A549 treated with RU486 at 1 μM for 4 hours (cell line): ENCODE data around the gene AOC2. TPM values are rescaled to one million over a fixed set of nuclear protein-coding genes. Genes with fewer than 3 reads are reported as not detected.

Experiments used
- total RNA-seq: library from RNA; stranded (reverse); fragments of 200-300 nt; extraction: Qiagen RNA extraction; gene quantifications from 5 replicates; pipeline ENCODE4 v1.2.3, GENCODE V29; 2022; ENCODE audit warnings: low read depth

Gene AOC2, protein sequence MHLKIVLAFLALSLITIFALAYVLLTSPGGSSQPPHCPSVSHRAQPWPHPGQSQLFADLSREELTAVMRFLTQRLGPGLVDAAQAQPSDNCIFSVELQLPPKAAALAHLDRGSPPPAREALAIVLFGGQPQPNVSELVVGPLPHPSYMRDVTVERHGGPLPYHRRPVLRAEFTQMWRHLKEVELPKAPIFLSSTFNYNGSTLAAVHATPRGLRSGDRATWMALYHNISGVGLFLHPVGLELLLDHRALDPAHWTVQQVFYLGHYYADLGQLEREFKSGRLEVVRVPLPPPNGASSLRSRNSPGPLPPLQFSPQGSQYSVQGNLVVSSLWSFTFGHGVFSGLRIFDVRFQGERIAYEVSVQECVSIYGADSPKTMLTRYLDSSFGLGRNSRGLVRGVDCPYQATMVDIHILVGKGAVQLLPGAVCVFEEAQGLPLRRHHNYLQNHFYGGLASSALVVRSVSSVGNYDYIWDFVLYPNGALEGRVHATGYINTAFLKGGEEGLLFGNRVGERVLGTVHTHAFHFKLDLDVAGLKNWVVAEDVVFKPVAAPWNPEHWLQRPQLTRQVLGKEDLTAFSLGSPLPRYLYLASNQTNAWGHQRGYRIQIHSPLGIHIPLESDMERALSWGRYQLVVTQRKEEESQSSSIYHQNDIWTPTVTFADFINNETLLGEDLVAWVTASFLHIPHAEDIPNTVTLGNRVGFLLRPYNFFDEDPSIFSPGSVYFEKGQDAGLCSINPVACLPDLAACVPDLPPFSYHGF
- total RNA-seq = 1.4 to 2.0 TPM (median 1.9 TPM) in 5 replicates

DNA sequence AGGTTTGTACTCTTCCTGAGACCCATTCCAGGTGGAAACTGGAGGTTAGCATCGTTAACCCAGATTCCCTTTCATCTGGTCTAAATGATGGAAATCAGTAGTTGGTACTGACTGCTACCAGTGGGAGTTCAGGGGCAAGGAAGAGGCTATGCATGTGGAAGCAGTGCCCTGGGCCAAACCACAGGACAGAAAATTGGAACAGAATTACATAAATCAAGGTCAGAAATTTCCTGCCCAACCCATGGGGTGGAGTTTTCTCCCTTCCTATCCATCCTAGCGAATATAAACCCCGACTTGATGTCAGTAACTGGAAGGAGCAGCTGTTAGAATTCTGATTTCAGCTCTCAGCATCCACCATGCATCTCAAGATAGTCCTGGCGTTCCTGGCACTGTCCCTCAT is at the start of gene AOC2:
TSS of gene AOC2 (plus strand) at position 310 of the 400 bp plus-strand sequence. CDS start at position 357, 47 bp downstream.

DNA sequence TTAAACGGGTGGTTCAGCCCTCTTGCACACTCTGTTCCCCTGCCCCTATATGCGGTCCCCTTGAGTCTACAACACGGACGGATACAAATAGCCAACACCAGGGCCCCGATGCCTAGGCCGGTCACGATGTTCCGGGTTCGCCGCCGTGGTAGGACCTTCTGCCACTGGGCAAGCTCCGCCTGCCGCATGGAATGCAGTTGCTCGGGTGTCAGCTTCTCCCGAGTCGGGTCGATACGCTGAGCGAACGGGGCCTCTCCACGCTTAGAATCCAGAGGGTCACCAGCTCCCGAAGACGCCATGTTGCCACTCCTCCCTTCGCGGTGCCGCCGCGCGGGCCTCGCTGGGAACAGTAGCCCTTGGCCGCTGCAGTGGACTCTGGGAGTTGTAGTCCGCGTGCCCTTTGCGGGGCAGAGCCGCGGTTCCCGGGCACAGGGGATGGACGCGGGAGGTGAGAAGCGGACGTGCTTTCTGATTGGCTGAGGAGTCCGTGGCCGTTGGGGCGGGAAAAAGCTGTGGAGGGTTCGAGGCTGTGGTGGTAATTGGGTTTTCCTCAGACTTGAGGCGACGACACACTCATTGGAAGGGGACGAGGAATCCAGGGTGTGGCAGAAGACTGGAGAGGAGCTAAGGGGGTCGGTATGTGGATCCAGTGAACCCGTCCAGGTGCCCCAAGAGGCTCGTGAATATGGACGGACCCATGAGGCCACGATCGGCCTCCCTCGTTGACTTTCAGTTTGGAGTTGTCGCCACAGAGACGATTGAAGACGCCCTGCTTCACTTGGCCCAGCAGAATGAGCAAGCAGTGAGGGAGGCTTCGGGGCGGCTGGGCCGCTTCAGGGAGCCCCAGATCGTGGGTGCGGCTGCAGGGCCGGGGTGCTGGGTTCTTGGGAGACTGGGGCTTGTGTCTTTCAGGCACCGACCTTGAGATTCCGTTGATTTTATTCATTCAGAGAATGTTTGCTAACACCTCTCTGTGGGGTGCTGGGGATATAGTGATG is 45.7 kb upstream of the AOC2 start, which contains the start of the genes CNTD1 and COA3:
TSS of gene CNTD1 (plus strand) at position 479 of the 998 bp plus-strand sequence. CDS start at position 686, 207 bp downstream.
TSS of gene COA3 (minus strand) at position 322 of the 998 bp plus-strand sequence. CDS start at position 299, 23 bp downstream.

DNA sequence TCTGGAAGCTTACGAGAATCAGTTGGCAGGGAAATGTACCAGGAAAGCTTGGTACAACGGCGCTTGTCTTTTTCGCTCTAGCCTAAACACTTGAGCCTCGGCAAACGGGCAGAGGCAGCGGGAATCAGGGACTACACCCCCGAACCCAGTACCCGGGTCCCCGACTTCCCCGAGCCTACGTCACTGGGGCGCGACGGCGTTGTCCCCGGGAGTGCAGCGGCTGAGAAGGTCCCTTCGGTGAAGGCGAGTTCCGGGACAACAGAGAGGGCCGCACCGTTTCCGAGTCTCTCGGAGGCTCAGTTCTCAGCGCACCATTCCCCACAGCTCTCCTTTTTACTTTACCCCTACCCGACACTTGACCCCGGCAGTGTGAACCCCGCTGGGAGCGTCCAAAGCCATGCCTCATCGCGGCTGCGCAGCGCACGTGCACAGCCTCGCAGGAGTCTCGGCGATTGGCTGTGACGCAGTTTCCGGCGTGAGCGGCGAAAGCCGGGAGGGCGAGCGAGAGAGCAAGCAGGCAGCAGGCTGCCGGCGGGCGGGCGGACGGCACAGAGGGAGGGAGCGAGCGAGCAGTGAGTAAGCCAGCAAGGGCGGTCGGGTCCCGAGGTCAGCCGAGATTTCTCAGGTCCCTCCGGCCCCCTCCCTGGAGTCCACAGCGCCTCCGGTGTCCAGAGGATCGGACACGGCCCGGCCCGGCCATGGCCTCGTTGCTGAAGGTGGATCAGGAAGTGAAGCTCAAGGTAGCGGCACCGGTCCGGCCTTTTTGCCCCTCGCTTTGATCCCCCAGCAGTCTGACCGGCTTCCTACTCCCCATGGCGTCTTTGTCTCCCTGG is 11.2 kb upstream of the AOC2 start, which contains the start of gene PSME3:
TSS of gene PSME3 (plus strand) at position 464 of the 833 bp plus-strand sequence. CDS start at position 699, 235 bp downstream.

DNA sequence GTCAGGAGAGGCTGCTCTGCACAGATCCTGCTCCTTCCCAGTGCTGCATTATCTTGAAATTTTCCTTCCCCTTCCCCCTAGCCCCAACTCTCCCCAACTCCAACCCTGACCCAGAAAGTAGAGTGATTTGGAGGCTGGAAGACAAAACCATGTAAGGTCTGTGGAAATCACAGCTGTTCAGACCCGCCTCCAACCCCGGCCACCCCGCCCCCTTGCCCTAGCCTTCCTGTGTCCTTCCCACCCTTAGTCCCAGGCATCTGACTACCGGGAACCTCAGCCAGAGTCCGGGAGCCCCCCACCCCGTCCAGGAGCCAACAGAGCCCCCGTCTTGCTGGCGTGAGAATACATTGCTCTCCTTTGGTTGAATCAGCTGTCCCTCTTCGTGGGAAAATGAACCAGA is 6.6 kb downstream of the AOC2 start, which contains the start of gene AOC3:
TSS of gene AOC3 (plus strand) at position 246 of the 400 bp plus-strand sequence. CDS start at position 391, 145 bp downstream.

Other genes starting within 250 kb of the AOC2 start
- 26.5 to 30.0 TPM (median 28.4 TPM) in 5 replicates for gene RETREG3, start 235.2 kb upstream of the AOC2 start, total RNA-seq
- gene TUBG1, start 234.9 kb upstream of the AOC2 start, total RNA-seq = 139 to 156 TPM (median 151 TPM) in 5 replicates
- gene TUBG2, start 185.3 kb upstream of the AOC2 start, total RNA-seq = 16.9 to 25.5 TPM (median 22.6 TPM) in 5 replicates
- 12.2 to 19.5 TPM (median 17.5 TPM) in 5 replicates for gene PLEKHH3, start 167.6 kb upstream of the AOC2 start, total RNA-seq
- 0.28 to 0.61 TPM (median 0.35 TPM) in 5 replicates for gene CCR10, start 162.7 kb upstream of the AOC2 start, total RNA-seq
- 4.3 to 6.5 TPM (median 5.8 TPM) in 5 replicates for gene CNTNAP1, start 162.0 kb upstream of the AOC2 start, total RNA-seq
- gene EZH1, start 99.5 kb upstream of the AOC2 start, total RNA-seq = 7.2 to 13.2 TPM (median 10.2 TPM) in 5 replicates
- 0.65 to 1.5 TPM (median 0.76 TPM) in 5 replicates for gene RAMP2, start 83.4 kb upstream of the AOC2 start, total RNA-seq
- gene VPS25, start 71.1 kb upstream of the AOC2 start, total RNA-seq = 124 to 132 TPM (median 125 TPM) in 5 replicates
- gene WNK4, start 64.0 kb upstream of the AOC2 start, total RNA-seq = 0.85 to 1.7 TPM (median 1.4 TPM) in 5 replicates
- gene COA3, start 45.9 kb upstream of the AOC2 start, total RNA-seq = 117 to 153 TPM (median 137 TPM) in 5 replicates
- not detected in 5 replicates for gene CNTD1, start 45.7 kb upstream of the AOC2 start, total RNA-seq
- gene BECN1, start 20.3 kb upstream of the AOC2 start, total RNA-seq = 78.7 to 105 TPM (median 81.3 TPM) in 5 replicates
- gene PSME3, start 11.2 kb upstream of the AOC2 start, total RNA-seq = 233 to 282 TPM (median 239 TPM) in 5 replicates
- gene AOC3, start 6.6 kb downstream of the AOC2 start, total RNA-seq = 0.82 to 1.6 TPM (median 1.1 TPM) in 5 replicates
- gene G6PC1, start 56.2 kb downstream of the AOC2 start, total RNA-seq = not detected in 5 replicates
- gene AARSD1, start 119.9 kb downstream of the AOC2 start, total RNA-seq = 50.2 to 57.9 TPM (median 52.4 TPM) in 5 replicates
- 0.70 to 1.6 TPM (median 1.1 TPM) in 5 replicates for gene PTGES3L, start 135.5 kb downstream of the AOC2 start, total RNA-seq
- 19.2 to 22.8 TPM (median 21.6 TPM) in 5 replicates for gene RUNDC1, start 136.0 kb downstream of the AOC2 start, total RNA-seq
- 2,797 to 3,699 TPM (median 3,171 TPM) in 5 replicates for gene RPL27, start 153.8 kb downstream of the AOC2 start, total RNA-seq
- gene IFI35, start 162.2 kb downstream of the AOC2 start, total RNA-seq = 15.7 to 21.2 TPM (median 17.9 TPM) in 5 replicates
- gene VAT1, start 177.8 kb downstream of the AOC2 start, total RNA-seq = 208 to 241 TPM (median 225 TPM) in 5 replicates
- gene RND2, start 180.7 kb downstream of the AOC2 start, total RNA-seq = 0.08 to 0.18 TPM (median 0.13 TPM) in 5 replicates